Thoracic aorta endothelial cell (primary cell): ENCODE measurements around the gene NEK9. TPM values are rescaled to one million over a fixed set of nuclear protein-coding genes. Genes with fewer than 3 reads are reported as not detected.

Experiments used
- small RNA-seq: library from RNA; depleted of rRNA; stranded (forward); fragments of <200 nt; gene quantifications from one replicate; pipeline ENCODE3, GENCODE V24; 2012
- total RNA-seq: library from RNA; depleted of rRNA; stranded (reverse); fragments of >200 nt; gene quantifications from 2 replicates; pipeline ENCODE4 v1.2.3, GENCODE V29; 2012

NEK9 gene
- total RNA-seq, result 42.3 and 42.7 TPM in 2 replicates

DNA sequence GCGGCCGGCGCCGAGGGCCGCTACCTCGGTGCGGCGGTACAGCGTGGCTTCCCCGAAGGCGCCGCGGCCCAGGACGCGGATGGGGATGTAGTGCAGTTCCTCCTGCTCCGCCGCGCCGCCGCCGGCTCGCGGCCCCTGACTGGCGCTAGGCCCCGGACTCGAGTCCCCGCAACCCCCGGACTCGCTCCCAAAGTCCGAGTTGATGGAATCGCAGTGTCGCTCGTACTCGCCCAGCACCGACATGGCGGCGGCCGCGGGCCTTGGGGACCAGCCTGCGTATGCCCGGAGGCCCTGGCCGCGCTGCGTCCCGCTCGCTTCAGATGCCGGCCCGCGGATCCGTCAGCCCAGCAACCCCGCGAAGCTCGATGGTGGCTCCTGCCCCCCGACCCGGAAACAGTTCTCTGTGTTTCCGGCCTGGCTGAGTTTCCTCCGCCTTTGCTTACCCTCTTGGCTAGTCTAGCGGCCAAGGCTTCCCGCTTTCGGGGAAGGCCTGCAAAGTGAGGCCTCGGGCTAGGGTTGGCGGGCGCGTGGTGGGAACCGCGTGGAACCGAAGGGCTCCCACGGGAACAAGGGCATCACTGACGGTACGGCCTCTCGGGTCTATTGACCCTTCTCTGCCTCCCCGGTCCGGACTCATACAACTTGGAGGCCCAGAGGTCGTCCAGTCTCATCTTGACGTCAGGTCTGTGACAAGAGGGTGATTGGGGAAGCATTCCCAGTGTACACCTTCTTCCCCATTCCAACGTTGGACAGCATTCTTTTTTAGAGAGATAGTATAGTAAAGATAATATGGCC lies at the start of gene NEK9:
NEK9 (minus strand) TSS at position 370 of the 795 bp plus-strand sequence; CDS start at position 243, 127 bp downstream.

DNA sequence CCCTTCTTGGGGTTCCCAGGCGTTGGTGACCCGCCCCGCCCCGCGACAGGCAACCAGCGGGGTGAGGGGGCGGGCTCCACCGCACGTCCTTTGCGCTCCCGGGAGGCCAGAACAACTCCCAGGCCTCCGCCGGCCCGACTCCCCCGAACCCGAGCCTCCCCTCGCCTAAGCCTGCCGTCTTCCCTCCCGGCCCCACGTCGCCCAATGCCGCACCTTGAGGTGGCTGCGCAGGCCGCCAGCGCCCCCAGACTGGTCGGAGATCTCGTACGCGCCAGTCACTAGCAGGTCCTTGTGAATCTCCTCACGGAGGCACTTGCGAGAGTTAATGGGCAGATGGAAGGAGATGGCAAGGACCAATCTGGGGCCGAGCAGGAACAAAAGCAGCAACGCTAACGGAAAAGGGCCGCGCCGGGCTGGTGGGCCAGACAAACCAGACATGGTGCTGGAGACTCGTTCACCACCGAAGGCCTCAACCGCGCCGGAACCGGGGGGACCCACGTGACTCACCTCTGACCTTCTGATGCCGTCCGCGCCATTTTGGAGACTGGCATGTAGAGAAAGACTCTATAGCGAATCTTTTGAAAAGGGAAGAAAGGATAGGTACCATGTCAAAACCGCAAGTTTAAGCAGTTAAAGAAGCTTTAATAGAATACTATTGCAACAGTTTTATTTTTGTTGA lies 49.4 kb upstream of the NEK9 start, which contains the start of gene TMED10:
TMED10 (minus strand) TSS at position 471 of the 679 bp plus-strand sequence; CDS start at position 438, 33 bp downstream.

DNA sequence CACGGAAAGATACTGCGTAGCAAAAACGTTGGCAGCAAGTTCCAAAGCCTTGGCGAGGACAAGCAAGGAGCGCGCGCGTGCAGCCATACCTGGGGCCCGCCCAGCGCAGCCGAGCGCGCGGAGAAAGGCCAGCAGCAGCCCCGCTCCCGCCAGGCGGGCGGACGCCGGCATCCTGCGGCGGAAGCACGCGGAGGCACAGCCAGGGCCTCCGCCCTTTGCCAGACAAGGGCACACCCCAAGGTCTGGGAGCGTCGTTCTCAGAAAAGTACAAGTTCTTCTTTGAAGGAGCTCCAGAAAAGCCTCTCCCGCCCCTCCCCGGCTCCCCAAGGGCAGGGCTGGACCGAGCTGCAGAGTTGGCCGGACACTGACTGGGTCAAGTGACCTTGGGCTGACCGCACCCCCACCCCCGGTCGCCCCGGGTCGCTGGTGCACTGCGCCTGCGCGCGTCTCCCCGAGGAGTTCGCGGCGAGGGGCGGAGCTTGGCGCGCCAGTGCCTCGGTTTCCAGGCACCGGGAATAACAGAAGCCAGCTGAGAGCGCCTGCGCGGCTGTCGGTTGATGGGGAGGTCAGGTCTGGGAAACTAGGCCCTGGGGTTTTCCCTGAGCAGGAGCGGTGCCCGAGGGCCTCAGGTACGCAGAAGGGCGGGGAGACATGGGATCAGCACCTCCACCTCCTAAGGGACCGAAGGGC lies 57.6 kb downstream of the NEK9 start, which contains the start of gene ZC2HC1C:
ZC2HC1C (plus strand) TSS at position 521 of the 690 bp plus-strand sequence. CDS start 933 bp downstream, outside the sequence.

GRCh38 chr14:75063491-75064204 lies 63.2 kb downstream of the NEK9 start, which contains the start of gene ACYP1:
TSS of gene ACYP1 (minus strand) at chr14:75064024. CDS start at chr14:75063553, 471 bp downstream.

GRCh38 chr14:75050852-75051555 lies 75.8 kb downstream of the NEK9 start, which contains the start of gene MLH3:
TSS of gene MLH3 (minus strand) at chr14:75051467. CDS start at chr14:75049655, 1,812 bp downstream.

Small RNA genes lying within 50 kb of the gene (small RNA-seq; reads per million reads assigned to genes)
- gene HIF1AP1, result not detected

Other genes with a start within 250 kb of the NEK9 start
- 87.0 and 100 TPM in 2 replicates for gene DLST, start 245.1 kb downstream of the NEK9 start, total RNA-seq
- gene RPS6KL1, start 203.8 kb downstream of the NEK9 start, total RNA-seq, result 9.8 and 12.5 TPM in 2 replicates
- 296 and 384 TPM in 2 replicates for gene PGF, start 171.5 kb downstream of the NEK9 start, total RNA-seq
- gene EIF2B2, start 124.1 kb downstream of the NEK9 start, total RNA-seq, result 154 and 181 TPM in 2 replicates
- 24.0 and 24.2 TPM in 2 replicates for gene MLH3, start 75.6 kb downstream of the NEK9 start, total RNA-seq
- gene ACYP1, start 63.0 kb downstream of the NEK9 start, total RNA-seq, result 16.2 and 19.5 TPM in 2 replicates
- 1.1 and 2.0 TPM in 2 replicates for gene ZC2HC1C, start 57.4 kb downstream of the NEK9 start, total RNA-seq
- gene TMED10, start 49.6 kb upstream of the NEK9 start, total RNA-seq, result 326 and 382 TPM in 2 replicates
- 2.4 and 2.8 TPM in 2 replicates for gene FOS, start 151.8 kb upstream of the NEK9 start, total RNA-seq